Measurements from ENCODE around the gene ZNF138. TPM values are rescaled to one million over a fixed set of nuclear protein-coding genes. Genes with fewer than 3 reads are reported as not detected.

ZNF138 gene
- total RNA-seq, 1 experiment from 2014 or later, result 7.6 TPM

- no peak for DNase-seq (ENCODE audit: low read depth, low spot score)
- POLR2A ChIA-PET, result no interaction called here
- no peaks in the 10 kb centered on the region for H3K36me3 ChIP-seq (ENCODE audit: control insufficient read depth, insufficient read depth, low read length)
- no peaks in the 10 kb centered on the region for H3K9me3 ChIP-seq (ENCODE audit: control insufficient read depth, insufficient read depth, low read depth, low read length)
- CTCF ChIA-PET, result no interaction called here
- H3K4me3 ChIP-seq (ENCODE audit: low read depth in 2 of 2, low read length in 2 of 2), result no peak overlapping the region
- no peak overlapping the region for H3K27ac ChIP-seq (ENCODE audit: low read length)
- TF ChIP-seq POLR2AphosphoS5 (IDR thresholded peaks at IDR 0.05; ENCODE audit: low read depth, low read length), result no peak
- TF ChIP-seq, protein P1, sequence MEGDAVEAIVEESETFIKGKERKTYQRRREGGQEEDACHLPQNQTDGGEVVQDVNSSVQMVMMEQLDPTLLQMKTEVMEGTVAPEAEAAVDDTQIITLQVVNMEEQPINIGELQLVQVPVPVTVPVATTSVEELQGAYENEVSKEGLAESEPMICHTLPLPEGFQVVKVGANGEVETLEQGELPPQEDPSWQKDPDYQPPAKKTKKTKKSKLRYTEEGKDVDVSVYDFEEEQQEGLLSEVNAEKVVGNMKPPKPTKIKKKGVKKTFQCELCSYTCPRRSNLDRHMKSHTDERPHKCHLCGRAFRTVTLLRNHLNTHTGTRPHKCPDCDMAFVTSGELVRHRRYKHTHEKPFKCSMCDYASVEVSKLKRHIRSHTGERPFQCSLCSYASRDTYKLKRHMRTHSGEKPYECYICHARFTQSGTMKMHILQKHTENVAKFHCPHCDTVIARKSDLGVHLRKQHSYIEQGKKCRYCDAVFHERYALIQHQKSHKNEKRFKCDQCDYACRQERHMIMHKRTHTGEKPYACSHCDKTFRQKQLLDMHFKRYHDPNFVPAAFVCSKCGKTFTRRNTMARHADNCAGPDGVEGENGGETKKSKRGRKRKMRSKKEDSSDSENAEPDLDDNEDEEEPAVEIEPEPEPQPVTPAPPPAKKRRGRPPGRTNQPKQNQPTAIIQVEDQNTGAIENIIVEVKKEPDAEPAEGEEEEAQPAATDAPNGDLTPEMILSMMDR (IDR thresholded peaks at IDR 0.05), result no peak
- TF ChIP-seq TCF7L2 (IDR thresholded peaks at IDR 0.05; ENCODE audit: low read depth, low read length), result no peak
- TF ChIP-seq SIN3A (IDR thresholded peaks at IDR 0.05; ENCODE audit: borderline replicate concordance, insufficient read depth, low read depth, low read length), result no peak
- TF ChIP-seq, protein P2, sequence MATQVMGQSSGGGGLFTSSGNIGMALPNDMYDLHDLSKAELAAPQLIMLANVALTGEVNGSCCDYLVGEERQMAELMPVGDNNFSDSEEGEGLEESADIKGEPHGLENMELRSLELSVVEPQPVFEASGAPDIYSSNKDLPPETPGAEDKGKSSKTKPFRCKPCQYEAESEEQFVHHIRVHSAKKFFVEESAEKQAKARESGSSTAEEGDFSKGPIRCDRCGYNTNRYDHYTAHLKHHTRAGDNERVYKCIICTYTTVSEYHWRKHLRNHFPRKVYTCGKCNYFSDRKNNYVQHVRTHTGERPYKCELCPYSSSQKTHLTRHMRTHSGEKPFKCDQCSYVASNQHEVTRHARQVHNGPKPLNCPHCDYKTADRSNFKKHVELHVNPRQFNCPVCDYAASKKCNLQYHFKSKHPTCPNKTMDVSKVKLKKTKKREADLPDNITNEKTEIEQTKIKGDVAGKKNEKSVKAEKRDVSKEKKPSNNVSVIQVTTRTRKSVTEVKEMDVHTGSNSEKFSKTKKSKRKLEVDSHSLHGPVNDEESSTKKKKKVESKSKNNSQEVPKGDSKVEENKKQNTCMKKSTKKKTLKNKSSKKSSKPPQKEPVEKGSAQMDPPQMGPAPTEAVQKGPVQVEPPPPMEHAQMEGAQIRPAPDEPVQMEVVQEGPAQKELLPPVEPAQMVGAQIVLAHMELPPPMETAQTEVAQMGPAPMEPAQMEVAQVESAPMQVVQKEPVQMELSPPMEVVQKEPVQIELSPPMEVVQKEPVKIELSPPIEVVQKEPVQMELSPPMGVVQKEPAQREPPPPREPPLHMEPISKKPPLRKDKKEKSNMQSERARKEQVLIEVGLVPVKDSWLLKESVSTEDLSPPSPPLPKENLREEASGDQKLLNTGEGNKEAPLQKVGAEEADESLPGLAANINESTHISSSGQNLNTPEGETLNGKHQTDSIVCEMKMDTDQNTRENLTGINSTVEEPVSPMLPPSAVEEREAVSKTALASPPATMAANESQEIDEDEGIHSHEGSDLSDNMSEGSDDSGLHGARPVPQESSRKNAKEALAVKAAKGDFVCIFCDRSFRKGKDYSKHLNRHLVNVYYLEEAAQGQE (IDR thresholded peaks at IDR 0.05; ENCODE audit: insufficient read depth in 1 of 2, low read depth in 2 of 2, low read length in 1 of 2), result no peak
- no peaks in the 10 kb centered on the region for H3K27me3 ChIP-seq (ENCODE audit: control insufficient read depth, insufficient read depth, low read length)
- intact Hi-C loops (cut with micrococcal nuclease; ENCODE audit: unreplicated experiment) (no loop called here), in situ Hi-C loops (cut with HindIII; ENCODE audit: low pct_unique_long_range_greater_than_20kb, low sequenced_read_pairs) (no loop called here)
- ATAC-seq, result no peak
- BruUV-seq (replicated peaks), result no TSS peak
- no peaks in the 10 kb centered on the region for H3K4me1 ChIP-seq (ENCODE audit: control insufficient read depth, insufficient read depth, low read length)
Measured at GRCh38 chr7:64768824-64769223, 25.4 kb upstream of the ZNF138 start.

DNA sequence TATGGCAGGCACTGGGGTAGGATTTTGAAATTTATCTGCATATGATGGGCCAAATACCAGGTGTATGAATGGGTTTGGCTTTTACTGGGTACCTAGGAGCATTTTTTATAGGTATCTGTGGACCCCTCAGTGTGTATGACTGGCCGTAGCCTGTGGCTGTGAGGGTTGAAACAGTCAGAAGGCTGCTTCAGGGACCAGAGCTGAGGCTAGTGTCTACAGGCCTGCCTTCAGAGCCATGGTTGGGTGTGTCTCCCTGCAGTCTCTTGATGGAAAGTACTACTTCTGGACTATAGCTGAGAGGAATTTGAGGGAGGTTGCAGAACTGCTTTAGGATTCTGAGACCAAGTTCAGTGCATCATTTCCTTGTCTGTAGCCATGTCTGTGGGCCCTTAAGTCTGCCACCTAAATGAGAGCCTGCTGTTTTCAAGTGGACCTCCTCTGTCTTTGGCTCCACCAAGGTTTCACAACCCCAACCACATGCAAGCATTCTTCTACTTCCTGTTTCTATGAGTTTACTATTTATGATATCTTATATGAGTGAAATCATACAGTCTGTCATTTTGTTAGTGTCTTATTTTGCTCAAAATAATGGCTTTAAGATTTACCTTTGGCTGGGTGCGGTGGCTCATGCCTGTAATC, 19.9 kb upstream of the ZNF138 start:
- no peak overlapping the region for H3K4me3 ChIP-seq (ENCODE audit: low read depth in 2 of 2, low read length in 2 of 2)
- ChIA-PET CTCF (no interaction called here), POLR2A (no interaction called here)
- ATAC-seq (no peak), DNase-seq (ENCODE audit: low read depth, low spot score) (no peak)
- intact Hi-C loops (cut with micrococcal nuclease; ENCODE audit: unreplicated experiment), result no loop called here
- TF ChIP-seq, protein P1 (IDR thresholded peaks at IDR 0.05), result no peak
- TF ChIP-seq SIN3A (IDR thresholded peaks at IDR 0.05; ENCODE audit: borderline replicate concordance, insufficient read depth, low read depth, low read length) (no peak), POLR2AphosphoS5 (IDR thresholded peaks at IDR 0.05; ENCODE audit: low read depth, low read length) (no peak), TCF7L2 (IDR thresholded peaks at IDR 0.05; ENCODE audit: low read depth, low read length) (no peak)
- TF ChIP-seq, protein P2 (IDR thresholded peaks at IDR 0.05; ENCODE audit: insufficient read depth in 1 of 2, low read depth in 2 of 2, low read length in 1 of 2), result no peak
- no peaks in the 10 kb centered on the region for H3K9me3 ChIP-seq (ENCODE audit: control insufficient read depth, insufficient read depth, low read depth, low read length)
- no TSS peak for BruUV-seq (replicated peaks)
- H3K27me3 ChIP-seq (ENCODE audit: control insufficient read depth, insufficient read depth, low read length), result no peaks in the 10 kb centered on the region
- H3K27ac ChIP-seq (ENCODE audit: low read length), result no peak overlapping the region
- no peaks in the 10 kb centered on the region for H3K36me3 ChIP-seq (ENCODE audit: control insufficient read depth, insufficient read depth, low read length)
- H3K4me1 ChIP-seq (ENCODE audit: control insufficient read depth, insufficient read depth, low read length), result no peaks in the 10 kb centered on the region
- in situ Hi-C loops (cut with HindIII; ENCODE audit: low pct_unique_long_range_greater_than_20kb, low sequenced_read_pairs), result no loop called here

Data from Panc1 (cell line).